HEK293T (cell line): ENCODE measurements around the gene CADPS2.

Source experiments
- CTCF ChIA-PET: fragments of 350-600 bp; formaldehyde crosslinking; extraction: SDS; loops from one replicate; lab custom pipeline; 2021; ENCODE audit warnings: antibody characterized with exemption, inconsistent platforms; lab: Yijun Ruan, JAX
- POLR2A ChIA-PET: fragments of 350-600 bp; formaldehyde crosslinking; extraction: SDS; loops from one replicate; lab custom pipeline; 2020; ENCODE audit warnings: antibody characterized with exemption, inconsistent platforms; lab: Yijun Ruan, JAX
- DNase-seq: peaks from one replicate; pipeline ENCODE4 v3.0.0; 2012; ENCODE audit warnings: mixed read lengths; ENCODE audit errors: extremely low spot score
- ARNT ChIP-seq: fragments of 450-650 bp; IDR thresholded peaks from 2 replicates; pipeline ENCODE4 v1.6.1; 2017; ENCODE audit warnings: mild to moderate bottlenecking
- BHLHE40 ChIP-seq: fragments of 450-650 bp; IDR thresholded peaks from 2 replicates; pipeline ENCODE4 v1.6.1; 2016; ENCODE audit warnings: mild to moderate bottlenecking, moderate library complexity, borderline replicate concordance
- CTBP1 ChIP-seq: fragments of 450-650 bp; IDR thresholded peaks from 2 replicates; pipeline ENCODE4 v1.6.1; 2016; ENCODE audit warnings: borderline replicate concordance
- ELF4 ChIP-seq: fragments of 450-650 bp; IDR thresholded peaks from 2 replicates; pipeline ENCODE4 v1.6.1; 2017; ENCODE audit warnings: antibody characterized with exemption
- FOXA1 ChIP-seq: fragments of 450-650 bp; IDR thresholded peaks from 2 replicates; pipeline ENCODE4 v1.6.1; 2016; ENCODE audit warnings: mild to moderate bottlenecking
- FOXK2 ChIP-seq: fragments of 450-650 bp; IDR thresholded peaks from 2 replicates; pipeline ENCODE4 v1.6.1; 2016; ENCODE audit warnings: mild to moderate bottlenecking
- FOXM1 ChIP-seq: fragments of 450-650 bp; IDR thresholded peaks from 2 replicates; pipeline ENCODE4 v1.6.1; 2017; ENCODE audit warnings: mild to moderate bottlenecking, borderline replicate concordance
- HDGF ChIP-seq: fragments of 450-650 bp; IDR thresholded peaks from 2 replicates; pipeline ENCODE4 v1.6.1; 2017; ENCODE audit warnings: antibody characterized with exemption, borderline replicate concordance
- L3MBTL2 ChIP-seq: fragments of 450-650 bp; conservative IDR thresholded peaks from 2 replicates; pipeline ENCODE4 v1.6.1; 2016; ENCODE audit warnings: mild to moderate bottlenecking
- LEF1 ChIP-seq: fragments of 450-650 bp; IDR thresholded peaks from 2 replicates; pipeline ENCODE4 v1.6.1; 2017; ENCODE audit warnings: mild to moderate bottlenecking, borderline replicate concordance
- NFRKB ChIP-seq: fragments of 450-650 bp; IDR thresholded peaks from 2 replicates; pipeline ENCODE4 v1.6.1; 2016; ENCODE audit warnings: mild to moderate bottlenecking, moderate library complexity
- SP1 ChIP-seq: fragments of 450-650 bp; IDR thresholded peaks from 2 replicates; pipeline ENCODE4 v1.6.1; 2017
- SUZ12 ChIP-seq: fragments of 450-650 bp; IDR thresholded peaks from 2 replicates; pipeline ENCODE4 v1.6.1; 2016; ENCODE audit warnings: mild to moderate bottlenecking
- TARDBP ChIP-seq: fragments of 450-650 bp; IDR thresholded peaks from 2 replicates; pipeline ENCODE4 v1.6.1; 2016
- ZNF384 ChIP-seq: fragments of 450-650 bp; IDR thresholded peaks from 2 replicates; pipeline ENCODE4 v1.6.1; 2016
- TF ChIP-seq, protein P1 (sequence below): fragments of 450-650 bp; IDR thresholded peaks from 2 replicates; pipeline ENCODE4 v1.6.1; 2016

CADPS2 gene

DNA sequence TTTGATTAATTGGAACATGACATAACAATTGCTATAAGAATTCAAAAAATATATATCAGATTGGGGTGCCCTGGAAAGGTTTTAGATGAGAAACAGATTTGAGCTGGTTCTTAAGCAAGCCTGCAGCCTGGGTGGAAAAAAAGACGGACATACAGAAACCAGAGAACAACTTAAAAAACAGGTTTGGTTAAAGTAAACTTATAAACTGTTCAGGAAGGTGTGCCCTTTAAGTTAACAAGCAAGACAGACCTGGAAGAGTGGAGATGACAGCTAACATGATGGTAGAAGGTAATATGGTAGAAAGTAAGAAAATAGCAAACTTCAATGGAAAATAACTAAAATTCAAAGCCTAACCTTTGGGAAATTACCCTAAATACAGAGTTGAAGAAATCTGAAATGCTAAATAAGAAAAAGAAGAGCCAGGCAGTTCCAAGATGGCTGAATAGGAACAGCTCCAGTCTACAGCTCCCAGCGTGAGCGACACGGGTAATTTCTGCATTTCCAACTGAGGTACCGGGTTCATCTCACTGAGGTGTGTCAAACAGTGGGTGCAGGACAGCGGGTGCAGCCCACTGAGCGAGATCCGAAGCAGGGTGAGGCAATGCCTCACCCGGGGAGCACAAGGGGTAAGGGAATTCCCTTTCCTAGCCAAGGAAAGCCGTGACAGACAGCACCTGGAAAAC is 52.2 kb downstream of the CADPS2 start:
- DNase-seq: no peak
- TF ChIP-seq LEF1 (no peak), CTBP1 (no peak), SP1 (no peak)
- ChIA-PET CTCF (interaction anchor here (1.0 kb wide), 1 partner anchor 19 kb away, joined by 3 read pairs; no protein-coding TSS in a partner anchor), POLR2A (no interaction called here)

- POLR2A ChIA-PET: no interaction called here
- CTCF ChIA-PET: no interaction called here
- TF ChIP-seq ELF4 (no peak), NFRKB (no peak), HDGF (no peak), SUZ12 (no peak), FOXA1 (no peak), TARDBP (no peak), ZNF384 (no peak), BHLHE40 (no peak), LEF1 (no peak), CTBP1 (no peak), FOXK2 (no peak), ARNT (no peak), SP1 (no peak), FOXM1 (no peak), L3MBTL2 (no peak)
- TF ChIP-seq, protein P1, sequence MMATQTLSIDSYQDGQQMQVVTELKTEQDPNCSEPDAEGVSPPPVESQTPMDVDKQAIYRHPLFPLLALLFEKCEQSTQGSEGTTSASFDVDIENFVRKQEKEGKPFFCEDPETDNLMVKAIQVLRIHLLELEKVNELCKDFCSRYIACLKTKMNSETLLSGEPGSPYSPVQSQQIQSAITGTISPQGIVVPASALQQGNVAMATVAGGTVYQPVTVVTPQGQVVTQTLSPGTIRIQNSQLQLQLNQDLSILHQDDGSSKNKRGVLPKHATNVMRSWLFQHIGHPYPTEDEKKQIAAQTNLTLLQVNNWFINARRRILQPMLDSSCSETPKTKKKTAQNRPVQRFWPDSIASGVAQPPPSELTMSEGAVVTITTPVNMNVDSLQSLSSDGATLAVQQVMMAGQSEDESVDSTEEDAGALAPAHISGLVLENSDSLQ: no peak
- no peak for DNase-seq
Observed at GRCh38 chr7:122831436-122831835, 54.8 kb downstream of the CADPS2 start.

GRCh38 chr7:122829962-122830361 is 56.3 kb downstream of the CADPS2 start:
- ChIA-PET POLR2A (no interaction called here), CTCF (interaction anchor here (0.6 kb wide), 1 partner anchor 19 kb away, joined by 3 read pairs; no protein-coding TSS in a partner anchor)
- DNase-seq: no peak
- TF ChIP-seq CTBP1 (no peak), FOXK2 (no peak), FOXM1 (no peak), SUZ12 (no peak), ARNT (no peak), ZNF384 (no peak), HDGF (no peak), L3MBTL2 (no peak), BHLHE40 (no peak), SP1 (no peak), FOXA1 (no peak), ELF4 (no peak), TARDBP (no peak), NFRKB (no peak), LEF1 (no peak)
- TF ChIP-seq, protein P1: no peak

DNA sequence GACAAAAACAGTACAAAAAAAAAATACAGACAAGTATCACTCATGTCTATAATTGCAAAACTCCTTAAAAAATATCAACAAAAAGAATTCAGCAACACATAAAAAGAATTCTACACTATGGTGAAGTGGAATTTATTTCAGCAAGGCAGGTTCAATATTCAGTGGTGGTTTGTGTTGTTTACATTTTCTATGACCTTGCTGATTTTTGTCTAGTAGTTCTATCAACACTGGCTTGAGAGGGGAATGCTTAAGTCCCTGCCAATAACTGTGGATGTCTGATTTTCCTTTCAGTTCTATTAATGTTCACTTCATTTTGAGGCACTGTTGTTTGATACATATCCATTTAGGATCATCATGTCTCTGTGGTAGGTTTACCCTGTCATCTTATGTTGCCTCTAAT is 58.5 kb downstream of the CADPS2 start:
- TF ChIP-seq TARDBP: no peak
- TF ChIP-seq BHLHE40: no peak
- no peak for TF ChIP-seq NFRKB
- TF ChIP-seq FOXK2: no peak
- TF ChIP-seq SUZ12: no peak
- TF ChIP-seq SP1: no peak
- TF ChIP-seq CTBP1: no peak
- TF ChIP-seq, protein P1: no peak
- TF ChIP-seq FOXM1: no peak
- TF ChIP-seq LEF1: no peak
- no peak for TF ChIP-seq ARNT
- no peak for TF ChIP-seq HDGF
- no peak for TF ChIP-seq FOXA1
- TF ChIP-seq L3MBTL2: no peak
- no peak for TF ChIP-seq ELF4
- TF ChIP-seq ZNF384: no peak
- no peak for DNase-seq
- CTCF ChIA-PET: no interaction called here
- POLR2A ChIA-PET: no interaction called here

- ChIA-PET POLR2A (no interaction called here), CTCF (no interaction called here)
- TF ChIP-seq FOXK2 (no peak), HDGF (no peak), FOXM1 (no peak), SP1 (no peak), SUZ12 (no peak), ARNT (no peak)
- TF ChIP-seq, protein P1: no peak
- DNase-seq: no peak
Observed at GRCh38 chr7:122813845-122814244, 72.4 kb downstream of the CADPS2 start.
